A549 (cell line): ENCODE data around the gene NSD2.

Experiments used
- CTCF ChIP-seq: fragments of >200 bp; sonication (Bioruptor Twin); formaldehyde crosslinking; IDR thresholded peaks from 3 replicates; pipeline ENCODE4 v1.5.1; 2016
- MAX ChIP-seq: IDR thresholded peaks from 2 replicates; pipeline ENCODE4 v1.6.1; 2012

GRCh38 chr4:1872870-1873269, 1.7 kb downstream of the NSD2 start:
- TF ChIP-seq CTCF (no peak), MAX (no peak)
